WI38 (cell line): ENCODE measurements around the gene COLEC12.

Experiments
- H3K4me3 ChIP-seq: 2 replicates; pipeline ENCODE4 v1.5.1; 2011; ENCODE audit warnings: low read depth, mild to moderate bottlenecking, control low read depth, low read length
- CTCF ChIP-seq: IDR thresholded peaks from 2 replicates; pipeline ENCODE4 v1.5.1; 2012; ENCODE audit warnings: low read depth, mild to moderate bottlenecking, control low read depth, low read length

The COLEC12 gene

GRCh38 chr18:286515-287310 is 213.8 kb downstream of the COLEC12 start:
- H3K4me3 ChIP-seq: no peak overlapping the region
- TF ChIP-seq CTCF: peak; percentile 59; the same call in 1 of the 2 replicates

- H3K4me3 ChIP-seq: no peak overlapping the region
- TF ChIP-seq CTCF: no peak
Observed at GRCh38 chr18:285817-286216, 214.7 kb downstream of the COLEC12 start.

GRCh38 chr18:275486-275885 is 225.0 kb downstream of the COLEC12 start:
- TF ChIP-seq CTCF: no peak
- no peak overlapping the region for H3K4me3 ChIP-seq

GRCh38 chr18:274313-274712 is 226.2 kb downstream of the COLEC12 start:
- no peak overlapping the region for H3K4me3 ChIP-seq
- TF ChIP-seq CTCF: no peak

GRCh38 chr18:273525-273924 is 227.0 kb downstream of the COLEC12 start:
- TF ChIP-seq CTCF: no peak

GRCh38 chr18:272650-273049 is 227.9 kb downstream of the COLEC12 start:
- no peak for TF ChIP-seq CTCF

More at GRCh38 chr18:273525-273924, 227.0 kb downstream of the COLEC12 start:
- H3K4me3 ChIP-seq: no peak overlapping the region

GRCh38 chr18:269480-270095 is 230.9 kb downstream of the COLEC12 start:
- TF ChIP-seq CTCF: no peak
- no peak overlapping the region for H3K4me3 ChIP-seq

More at GRCh38 chr18:272650-273049, 227.9 kb downstream of the COLEC12 start:
- H3K4me3 ChIP-seq: no peak overlapping the region
